Tibial nerve (tissue), 4 donors: ENCODE data around the gene FERMT3.

ENCODE experiments used
- EP300 ChIP-seq, 2 donors: sonication (generic); formaldehyde crosslinking; IDR thresholded peaks; one replicate each; pipeline ENCODE4 v1.6.1; 2017; ENCODE audit warnings: antibody characterized with exemption in 2 of 2, mild to moderate bottlenecking in 1 of 2
- POLR2A ChIP-seq, 2 donors: fragments of 450-650 bp; IDR thresholded peaks; one replicate each; pipeline ENCODE4 v1.6.1; 2017; ENCODE audit warnings: antibody characterized with exemption in 2 of 2, mild to moderate bottlenecking in 2 of 2, moderate library complexity in 2 of 2
- TF ChIP-seq, protein P1 (sequence below), 5 experiments: fragments of 200-600 bp in 3 of 5; fragments of 450-650 bp in 2 of 5; sonication (generic) in 3 of 5; IDR thresholded peaks; one replicate each; pipeline ENCODE4 v1.5.1; 2016 to 2019; ENCODE audit warnings: antibody characterized with exemption in 5 of 5, mild to moderate bottlenecking in 3 of 5, moderate library complexity in 2 of 5

DNA sequence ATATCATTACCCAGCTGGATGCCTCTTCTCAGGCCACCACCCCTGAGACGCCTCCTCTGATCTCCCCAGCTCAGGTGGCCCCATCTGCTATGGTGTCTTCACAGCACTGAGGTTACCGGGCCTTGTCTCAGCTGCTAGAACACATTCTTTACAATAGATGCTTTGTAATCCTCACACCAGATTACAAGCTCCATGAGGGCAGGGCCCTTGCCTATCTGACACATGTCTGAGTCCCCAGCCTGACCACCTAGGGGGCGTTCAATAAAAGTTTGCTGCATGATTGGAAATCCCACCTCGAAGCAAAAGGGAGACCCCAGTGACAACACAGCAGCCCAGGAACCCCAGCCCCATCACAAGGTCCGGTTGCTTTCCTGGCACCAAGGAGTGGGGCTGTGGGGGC, 42.6 kb upstream of the FERMT3 start:
- TF ChIP-seq, protein P1, sequence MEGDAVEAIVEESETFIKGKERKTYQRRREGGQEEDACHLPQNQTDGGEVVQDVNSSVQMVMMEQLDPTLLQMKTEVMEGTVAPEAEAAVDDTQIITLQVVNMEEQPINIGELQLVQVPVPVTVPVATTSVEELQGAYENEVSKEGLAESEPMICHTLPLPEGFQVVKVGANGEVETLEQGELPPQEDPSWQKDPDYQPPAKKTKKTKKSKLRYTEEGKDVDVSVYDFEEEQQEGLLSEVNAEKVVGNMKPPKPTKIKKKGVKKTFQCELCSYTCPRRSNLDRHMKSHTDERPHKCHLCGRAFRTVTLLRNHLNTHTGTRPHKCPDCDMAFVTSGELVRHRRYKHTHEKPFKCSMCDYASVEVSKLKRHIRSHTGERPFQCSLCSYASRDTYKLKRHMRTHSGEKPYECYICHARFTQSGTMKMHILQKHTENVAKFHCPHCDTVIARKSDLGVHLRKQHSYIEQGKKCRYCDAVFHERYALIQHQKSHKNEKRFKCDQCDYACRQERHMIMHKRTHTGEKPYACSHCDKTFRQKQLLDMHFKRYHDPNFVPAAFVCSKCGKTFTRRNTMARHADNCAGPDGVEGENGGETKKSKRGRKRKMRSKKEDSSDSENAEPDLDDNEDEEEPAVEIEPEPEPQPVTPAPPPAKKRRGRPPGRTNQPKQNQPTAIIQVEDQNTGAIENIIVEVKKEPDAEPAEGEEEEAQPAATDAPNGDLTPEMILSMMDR (IDR thresholded peaks at IDR 0.05) = no peak
- TF ChIP-seq POLR2A (IDR thresholded peaks at IDR 0.05) = no peak
- TF ChIP-seq EP300 (IDR thresholded peaks at IDR 0.05) = no peak
